GM12874 (cell line): ENCODE measurements around the gene ORMDL3.

Experiments
- TF ChIP-seq, protein P1 (sequence below): IDR thresholded peaks from 2 replicates; pipeline ENCODE4 v1.5.1; 2011; ENCODE audit warnings: low read depth, mild to moderate bottlenecking, control low read depth, low read length, moderate library complexity; ENCODE audit not compliant: insufficient read depth

ORMDL3 gene

GRCh38 chr17:39969375-39969774, 42.0 kb upstream of the ORMDL3 start:
- TF ChIP-seq, protein P1, sequence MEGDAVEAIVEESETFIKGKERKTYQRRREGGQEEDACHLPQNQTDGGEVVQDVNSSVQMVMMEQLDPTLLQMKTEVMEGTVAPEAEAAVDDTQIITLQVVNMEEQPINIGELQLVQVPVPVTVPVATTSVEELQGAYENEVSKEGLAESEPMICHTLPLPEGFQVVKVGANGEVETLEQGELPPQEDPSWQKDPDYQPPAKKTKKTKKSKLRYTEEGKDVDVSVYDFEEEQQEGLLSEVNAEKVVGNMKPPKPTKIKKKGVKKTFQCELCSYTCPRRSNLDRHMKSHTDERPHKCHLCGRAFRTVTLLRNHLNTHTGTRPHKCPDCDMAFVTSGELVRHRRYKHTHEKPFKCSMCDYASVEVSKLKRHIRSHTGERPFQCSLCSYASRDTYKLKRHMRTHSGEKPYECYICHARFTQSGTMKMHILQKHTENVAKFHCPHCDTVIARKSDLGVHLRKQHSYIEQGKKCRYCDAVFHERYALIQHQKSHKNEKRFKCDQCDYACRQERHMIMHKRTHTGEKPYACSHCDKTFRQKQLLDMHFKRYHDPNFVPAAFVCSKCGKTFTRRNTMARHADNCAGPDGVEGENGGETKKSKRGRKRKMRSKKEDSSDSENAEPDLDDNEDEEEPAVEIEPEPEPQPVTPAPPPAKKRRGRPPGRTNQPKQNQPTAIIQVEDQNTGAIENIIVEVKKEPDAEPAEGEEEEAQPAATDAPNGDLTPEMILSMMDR = no peak

- TF ChIP-seq, protein P1 = no peak
Measured at GRCh38 chr17:39968761-39969160, 41.4 kb upstream of the ORMDL3 start.

GRCh38 chr17:39966771-39967170, 39.4 kb upstream of the ORMDL3 start:
- TF ChIP-seq, protein P1 = no peak

GRCh38 chr17:39965017-39965699, 37.8 kb upstream of the ORMDL3 start:
- TF ChIP-seq, protein P1 = no peak

GRCh38 chr17:39963829-39964228, 36.4 kb upstream of the ORMDL3 start:
- TF ChIP-seq, protein P1 = no peak

GRCh38 chr17:39962642-39963220, 35.3 kb upstream of the ORMDL3 start, which contains the start of gene GSDMA:
GSDMA (plus strand) TSS chr17:39963004; CDS start chr17:39965688, 2,684 bp downstream.
- TF ChIP-seq, protein P1 = no peak

- TF ChIP-seq, protein P1 = no peak
Measured at GRCh38 chr17:39960524-39961041, 33.2 kb upstream of the ORMDL3 start.
